Gastrocnemius medialis (tissue), 4 donors: ENCODE data around the gene ATE1. TPM values are rescaled to one million over a fixed set of nuclear protein-coding genes. Genes with fewer than 3 reads are reported as not detected.

Source experiments
- ATAC-seq, 2 donors: fragments of 150-250 bp; one replicate each; pipeline ENCODE4 v1.9.1; 2016
- DNase-seq, 2 donors: peaks; one replicate each; pipeline ENCODE4 v3.0.0-alpha.2; 2019
- H3K27ac ChIP-seq, 4 donors: fragments of 200-600 bp; sonication (generic); 1 replicate in 1 of 4; 2 replicates in 3 of 4; pipeline ENCODE4 v1.5.1; 2016 to 2018; ENCODE audit warnings: mild to moderate bottlenecking in 2 of 4, moderate library complexity in 1 of 4
- H3K27me3 ChIP-seq, 3 donors: fragments of 200-600 bp; sonication (generic) in 2 of 3; 1 replicate in 1 of 3; 2 replicates in 2 of 3; pipeline versions ENCODE4 v1.5.1 to v1.6.0; 2016 to 2019; ENCODE audit warnings: mild to moderate bottlenecking in 1 of 3, moderate library complexity in 1 of 3
- H3K36me3 ChIP-seq, 2 donors: fragments of 200-600 bp; sonication (generic) in 1 of 2; one replicate each; pipeline ENCODE4 v1.5.1; 2017 to 2018
- H3K4me1 ChIP-seq, 2 donors: fragments of 200-600 bp; sonication (generic) in 1 of 2; one replicate each; pipeline ENCODE4 v1.5.1; 2016 to 2017; ENCODE audit warnings: mild to moderate bottlenecking in 2 of 2
- H3K4me3 ChIP-seq, 4 donors: fragments of 200-600 bp; sonication (generic) in 3 of 4; 1 replicate in 1 of 4; 2 replicates in 3 of 4; pipeline ENCODE4 v1.5.1; 2016 to 2019; ENCODE audit warnings: mild to moderate bottlenecking in 2 of 4
- H3K9me3 ChIP-seq, 3 donors: fragments of 200-600 bp; sonication (generic) in 2 of 3; 1 replicate in 1 of 3; 2 replicates in 2 of 3; pipeline ENCODE4 v1.5.1; 2016 to 2019
- CTCF ChIP-seq, 5 experiments: fragments of 450-650 bp in 3 of 5; fragments of 200-600 bp in 2 of 5; sonication (generic) in 2 of 5; IDR thresholded peaks in 4 of 5; conservative IDR thresholded peaks in 1 of 5; 1 replicate in 4 of 5; 2 replicates in 1 of 5; pipeline ENCODE4 v1.5.1; 2016 to 2019; ENCODE audit warnings: antibody characterized with exemption in 5 of 5, mild to moderate bottlenecking in 3 of 5, moderate library complexity in 3 of 5
- POLR2A ChIP-seq, 2 donors: fragments of 450-650 bp; IDR thresholded peaks; one replicate each; pipeline ENCODE4 v1.6.1; 2017; ENCODE audit warnings: antibody characterized with exemption in 2 of 2, mild to moderate bottlenecking in 2 of 2, moderate library complexity in 2 of 2
- in situ Hi-C, 4 donors: fragments of 200-750 bp; cut with MboI; loops; one replicate each; pipeline versions ENCODE4 v1.15.0 to v1.8.0; 2017; ENCODE audit warnings: low sequenced_read_pairs in 4 of 4
- intact Hi-C: fragments of 100-400 bp; cut with DNase I; formaldehyde crosslinking; loops from one replicate; pipeline ENCODE4 v1.15.1; 2023; ENCODE audit warnings: low total_unique reads
- total RNA-seq, 4 donors: library from RNA; depleted of rRNA; stranded (reverse); fragments of >200 nt; gene quantifications; one replicate each; pipeline versions ENCODE4 v1.1.0 to v1.2.3, GENCODE V29; 2016

Gene ATE1
- total RNA-seq, 4 donors from 2014 or later = 34.3 to 57.6 (median 39.4) TPM

GRCh38 chr10:121822724-121823123, 105.1 kb downstream of the ATE1 start:
- H3K36me3 ChIP-seq = no peaks in the 10 kb centered on the region
- in situ Hi-C loops = no loop called here
- no peaks in the 10 kb centered on the region for H3K27me3 ChIP-seq
- H3K4me1 ChIP-seq = peaks cover 0 to 3% of the 10 kb centered on the region in 2 donors
- H3K9me3 ChIP-seq = no peaks in the 10 kb centered on the region
- ATAC-seq (no peak), DNase-seq (no peak)
- no peak overlapping the region for H3K27ac ChIP-seq
- H3K4me3 ChIP-seq = no peak overlapping the region
- TF ChIP-seq POLR2A (IDR thresholded peaks at IDR 0.05) (no peak), CTCF (IDR thresholded peaks at IDR 0.05 in 4 of 5, conservative IDR thresholded peaks at IDR 0.05 in 1 of 5) (no peak)
- intact Hi-C loops = no loop called here

- Histone ChIP-seq H3K4me3 (no peak overlapping the region), H3K36me3 (no peaks in the 10 kb centered on the region), H3K4me1 (peaks cover 0 to 3% of the 10 kb centered on the region in 2 donors), H3K27me3 (no peaks in the 10 kb centered on the region), H3K27ac (no peak overlapping the region), H3K9me3 (no peaks in the 10 kb centered on the region)
- intact Hi-C loops = no loop called here
- in situ Hi-C loops = no loop called here
- ATAC-seq (no peak), DNase-seq (no peak)
- TF ChIP-seq POLR2A (IDR thresholded peaks at IDR 0.05) = no peak
- no peak for TF ChIP-seq CTCF (IDR thresholded peaks at IDR 0.05 in 4 of 5, conservative IDR thresholded peaks at IDR 0.05 in 1 of 5)
Observed at GRCh38 chr10:121822180-121822579, 105.7 kb downstream of the ATE1 start.

- no peaks in the 10 kb centered on the region for H3K36me3 ChIP-seq
- TF ChIP-seq CTCF (IDR thresholded peaks at IDR 0.05 in 4 of 5, conservative IDR thresholded peaks at IDR 0.05 in 1 of 5) (no peak), POLR2A (IDR thresholded peaks at IDR 0.05) (no peak)
- ATAC-seq (no peak), DNase-seq (no peak)
- H3K4me1 ChIP-seq = peaks cover 0 to 3% of the 10 kb centered on the region in 2 donors
- H3K9me3 ChIP-seq = no peaks in the 10 kb centered on the region
- H3K4me3 ChIP-seq = no peak overlapping the region
- H3K27ac ChIP-seq = no peak overlapping the region
- H3K27me3 ChIP-seq = no peaks in the 10 kb centered on the region
- intact Hi-C loops (no loop called here), in situ Hi-C loops (no loop called here)
Observed at GRCh38 chr10:121819049-121819448, 108.8 kb downstream of the ATE1 start.

GRCh38 chr10:121818599-121818998, 109.2 kb downstream of the ATE1 start:
- ATAC-seq (no peak), DNase-seq (no peak)
- Histone ChIP-seq H3K4me3 (no peak overlapping the region), H3K27me3 (no peaks in the 10 kb centered on the region), H3K9me3 (no peaks in the 10 kb centered on the region), H3K4me1 (peaks cover 1 to 2% of the 10 kb centered on the region in 2 donors), H3K27ac (no peak overlapping the region), H3K36me3 (no peaks in the 10 kb centered on the region)
- in situ Hi-C loops = no loop called here
- intact Hi-C loops = no loop called here
- no peak for TF ChIP-seq CTCF (IDR thresholded peaks at IDR 0.05 in 4 of 5, conservative IDR thresholded peaks at IDR 0.05 in 1 of 5)
- no peak for TF ChIP-seq POLR2A (IDR thresholded peaks at IDR 0.05)

GRCh38 chr10:121816197-121816596, 111.6 kb downstream of the ATE1 start:
- ATAC-seq = no peak
- TF ChIP-seq POLR2A (IDR thresholded peaks at IDR 0.05) (no peak), CTCF (IDR thresholded peaks at IDR 0.05 in 4 of 5, conservative IDR thresholded peaks at IDR 0.05 in 1 of 5) (no peak)
- Histone ChIP-seq H3K27ac (no peak overlapping the region), H3K4me3 (no peak overlapping the region), H3K4me1 (peaks cover 5 to 6% of the 10 kb centered on the region in 2 donors), H3K36me3 (no peaks in the 10 kb centered on the region), H3K27me3 (no peaks in the 10 kb centered on the region), H3K9me3 (no peaks in the 10 kb centered on the region)
- in situ Hi-C loops = no loop called here
- no peak for DNase-seq
- intact Hi-C loops = no loop called here
